H1 (cell line): ENCODE data around the gene AP1M2. TPM values are rescaled to one million over a fixed set of nuclear protein-coding genes. Genes with fewer than 3 reads are reported as not detected.

Experiments used
- CTCF ChIA-PET: fragments of 300-600 bp; sonication (Branson Sonifier 250); formaldehyde crosslinking; loops from one replicate; lab custom pipeline; 2021; ENCODE audit not compliant: partially characterized antibody; lab: Charles Lee
- POLR2A ChIA-PET: fragments of 300-600 bp; sonication (Branson Sonifier 250); formaldehyde crosslinking; loops from one replicate; lab custom pipeline; 2021; ENCODE audit warnings: inconsistent platforms; ENCODE audit not compliant: partially characterized antibody; lab: Charles Lee
- DNase-seq, 2 experiments: peaks; one replicate each; pipeline versions ENCODE4 v3.0.0 to v3.0.0-alpha.2; 2010 to 2022; ENCODE audit warnings: low spot score in 2 of 2, low read depth in 1 of 2, mixed read lengths in 1 of 2
- FAIRE-seq: peaks from 2 replicates; lab custom pipeline; 2011; peaks lifted over from hg19 to GRCh38; lab: Jason Lieb, UNC
- H2AFZ ChIP-seq: 2 replicates; pipeline ENCODE4 v1.8.1; 2012; ENCODE audit warnings: low read length, inconsistent platforms
- H2AK5ac ChIP-seq: 2 replicates; pipeline ENCODE4 v1.6.1; 2013; ENCODE audit warnings: low read depth, low read length
- H2BK120ac ChIP-seq: replicated peaks from 2 replicates; pipeline ENCODE3; 2013; ENCODE audit warnings: low read depth, low read length, inconsistent platforms
- H2BK12ac ChIP-seq: 2 replicates; pipeline ENCODE4 v1.6.1; 2013; ENCODE audit warnings: low read depth, low read length
- H2BK15ac ChIP-seq: 2 replicates; pipeline ENCODE4 v1.6.1; 2013; ENCODE audit warnings: low read length
- H2BK20ac ChIP-seq: 2 replicates; pipeline ENCODE4 v1.6.1; 2013; ENCODE audit warnings: low read length
- H2BK5ac ChIP-seq: 2 replicates; pipeline ENCODE4 v1.6.1; 2013; ENCODE audit warnings: low read depth, low read length
- H3K14ac ChIP-seq: 2 replicates; pipeline ENCODE4 v1.6.1; 2013; ENCODE audit warnings: inconsistent platforms; ENCODE audit not compliant: insufficient read length
- H3K18ac ChIP-seq: 2 replicates; pipeline ENCODE4 v1.6.1; 2013; ENCODE audit warnings: low read length; ENCODE audit errors: extremely low read depth
- H3K23ac ChIP-seq: 2 replicates; pipeline ENCODE4 v1.6.1; 2013; ENCODE audit warnings: inconsistent platforms; ENCODE audit not compliant: insufficient read length
- H3K23me2 ChIP-seq: 2 replicates; pipeline ENCODE4 v1.6.1; 2013; ENCODE audit warnings: low read depth, low read length
- H3K27ac ChIP-seq: 2 replicates; pipeline ENCODE4 v1.6.1; 2011; ENCODE audit warnings: low read depth, low read length, inconsistent platforms
- H3K27me3 ChIP-seq, 4 experiments: replicated peaks in 1 of 4; 1 replicate in 1 of 4; 2 replicates in 3 of 4; pipeline versions ENCODE4 v1.6.1 to v1.8.1; 2011 to 2013; ENCODE audit warnings: low read length in 3 of 4, mild to moderate bottlenecking in 3 of 4, inconsistent platforms in 2 of 4, mixed read lengths in 2 of 4, moderate library complexity in 1 of 4; ENCODE audit not compliant: control insufficient read depth in 3 of 4, insufficient read depth in 3 of 4; ENCODE audit errors: extremely low read depth in 1 of 4
- H3K36me3 ChIP-seq, 4 experiments: 2 replicates each; pipeline versions ENCODE4 v1.6.1 to v1.8.1; 2011 to 2013; ENCODE audit warnings: mild to moderate bottlenecking in 4 of 4, low read length in 3 of 4, moderate library complexity in 2 of 4, control low read depth in 1 of 4, inconsistent platforms in 1 of 4; ENCODE audit not compliant: insufficient read depth in 4 of 4, control insufficient read depth in 2 of 4
- H3K4ac ChIP-seq: replicated peaks from 2 replicates; pipeline ENCODE3; 2013; ENCODE audit warnings: low read length, low read depth, mixed read lengths, inconsistent platforms; ENCODE audit not compliant: insufficient read length
- H3K4me1 ChIP-seq, 4 experiments: replicated peaks in 1 of 4; 1 replicate in 1 of 4; 2 replicates in 3 of 4; pipeline versions ENCODE4 v1.6.1 to v1.8.1; 2011 to 2013; ENCODE audit warnings: low read length in 3 of 4, inconsistent platforms in 2 of 4, mixed read lengths in 1 of 4; ENCODE audit not compliant: insufficient read depth in 4 of 4, control insufficient read depth in 3 of 4
- H3K4me2 ChIP-seq, 2 experiments: 2 replicates each; pipeline versions ENCODE4 v1.6.1 to v1.8.1; 2011 to 2013; ENCODE audit warnings: low read depth in 2 of 2, low read length in 2 of 2, control low read depth in 1 of 2, inconsistent platforms in 1 of 2, mild to moderate bottlenecking in 1 of 2; ENCODE audit not compliant: insufficient read depth in 1 of 2
- H3K4me3 ChIP-seq, 4 experiments: fragments of 200-600, 300-600 bp in 1 of 4; sonication (generic), shearing (Covaris generic), sonication (Bioruptor Twin) in 1 of 4; 2 replicates each; pipeline versions ENCODE4 v1.5.1 to v1.8.1; 2011 to 2016; ENCODE audit warnings: low read length in 4 of 4, low read depth in 3 of 4, control low read depth in 2 of 4, inconsistent platforms in 2 of 4, mild to moderate bottlenecking in 2 of 4, mixed read lengths in 1 of 4, moderate library complexity in 1 of 4; ENCODE audit not compliant: insufficient read depth in 2 of 4; ENCODE audit errors: extremely low read depth in 1 of 4
- H3K56ac ChIP-seq: replicated peaks from 2 replicates; pipeline ENCODE3; 2013; ENCODE audit warnings: low read depth, mild to moderate bottlenecking, mixed read lengths, low read length, inconsistent platforms; ENCODE audit not compliant: insufficient read length
- H3K79me1 ChIP-seq: 2 replicates; pipeline ENCODE4 v1.6.1; 2013; ENCODE audit warnings: low read depth, low read length, control low read depth
- H3K79me2 ChIP-seq, 2 experiments: 2 replicates each; pipeline versions ENCODE4 v1.6.1 to v1.8.1; 2012 to 2013; ENCODE audit warnings: low read length in 2 of 2, mild to moderate bottlenecking in 2 of 2, inconsistent platforms in 1 of 2; ENCODE audit not compliant: insufficient read depth in 2 of 2, control insufficient read depth in 1 of 2
- H3K9ac ChIP-seq, 4 experiments: replicated peaks in 1 of 4; 1 replicate in 1 of 4; 2 replicates in 3 of 4; pipeline versions ENCODE4 v1.6.1 to v1.8.1; 2011 to 2013; ENCODE audit warnings: low read depth in 3 of 4, low read length in 3 of 4, control low read depth in 2 of 4, mild to moderate bottlenecking in 2 of 4, moderate library complexity in 2 of 4, inconsistent platforms in 1 of 4; ENCODE audit errors: extremely low read depth in 1 of 4
- H3K9me3 ChIP-seq, 2 experiments: 2 replicates each; pipeline versions ENCODE4 v1.6.1 to v1.8.1; 2012 to 2013; ENCODE audit warnings: mild to moderate bottlenecking in 2 of 2, moderate library complexity in 2 of 2, control low read depth in 1 of 2, inconsistent platforms in 1 of 2, low read depth in 1 of 2, low read length in 1 of 2, mixed read lengths in 1 of 2; ENCODE audit not compliant: insufficient read depth in 2 of 2
- H4K20me1 ChIP-seq, 2 experiments: replicated peaks in 1 of 2; 2 replicates each; pipeline versions ENCODE3 to v1.8.1; 2011 to 2013; ENCODE audit warnings: inconsistent platforms in 2 of 2, low read length in 2 of 2, mild to moderate bottlenecking in 1 of 2; ENCODE audit not compliant: insufficient read depth in 2 of 2, control insufficient read depth in 1 of 2
- H4K5ac ChIP-seq: 2 replicates; pipeline ENCODE4 v1.6.1; 2013; ENCODE audit warnings: low read length, low read depth, mixed read lengths, inconsistent platforms; ENCODE audit not compliant: insufficient read length
- H4K8ac ChIP-seq: 2 replicates; pipeline ENCODE4 v1.8.0; 2013; ENCODE audit warnings: mild to moderate bottlenecking, moderate library complexity, low read length, inconsistent platforms; ENCODE audit not compliant: insufficient read depth; ENCODE audit errors: extremely low read depth
- H4K91ac ChIP-seq: replicated peaks from 2 replicates; pipeline ENCODE3; 2013; ENCODE audit warnings: low read length, mixed read lengths, inconsistent platforms; ENCODE audit not compliant: insufficient read length
- NRF1 ChIP-seq: IDR thresholded peaks from 2 replicates; pipeline ENCODE4 v1.6.1; 2011; ENCODE audit warnings: mild to moderate bottlenecking, low read depth, low read length, improper control_type of control experiment
- WGBS, 2 experiments: shearing (Covaris generic) in 1 of 2; methylation state at CpG; one replicate each; pipeline versions ENCODE4 v1.1.6 to v1.1.7; 2013 to 2015; ENCODE audit warnings: low lambda C conversion rate in 2 of 2, mixed read lengths in 2 of 2, inconsistent platforms in 1 of 2, low coverage in 1 of 2, missing lambda C conversion rate in 1 of 2; ENCODE audit not compliant: insufficient replicate concordance in 2 of 2, insufficient coverage in 1 of 2, insufficient read length in 1 of 2; ENCODE audit errors: extremely low coverage in 1 of 2, missing lambda C conversion rate in 1 of 2; 5-methylcytosine and 5-hydroxymethylcytosine counted together
- polyA plus RNA-seq, 7 experiments: library from polyadenylated mRNA; depleted of rRNA in 3 of 7; stranded (reverse) in 5 of 7; unstranded in 2 of 7; fragments of >200 nt in 5 of 7; fragments of 200-250 nt in 2 of 7; gene quantifications; 1 replicate in 5 of 7; 2 replicates in 1 of 7; 4 replicates in 1 of 7; pipeline versions ENCODE4 v1.2.1 to v1.2.3, GENCODE V29; 2011 to 2013; ENCODE audit warnings: missing spikeins in 2 of 7, mixed read lengths in 2 of 7
- total RNA-seq: library from RNA; stranded (reverse); fragmentation: NEBNext Ultra II Directional; extraction: Animal tissue kit (Norgen Biotek cat#: 25700); gene quantifications from 2 replicates; pipeline ENCODE4 v1.2.1, GENCODE V29; 2021

AP1M2 gene
- total and polyA plus RNA-seq, 2 of the 8 experiments (the other 6 are each of a cell fraction or from before 2014, with no cell fraction given), result 140 to 161 TPM

GRCh38 chr19:10523135-10523636 is 63.9 kb downstream of the AP1M2 start:
- Histone ChIP-seq H3K4me3 (no peak overlapping the region), H2AK5ac (no peak overlapping the region), H2BK5ac (no peak overlapping the region), H4K20me1 (no peaks in the 10 kb centered on the region), H3K79me2 (no peaks in the 10 kb centered on the region), H2BK12ac (no peak overlapping the region), H3K4ac (no peak overlapping the region), H4K8ac (no peak overlapping the region), H3K23ac (no peak overlapping the region), H3K36me3 (no peaks in the 10 kb centered on the region), H3K79me1 (no peaks in the 10 kb centered on the region), H3K4me1 (peaks cover 0 to 8% (median 4%) of the 10 kb centered on the region in 4 experiments; a peak in 3 of 7 replicates), H4K5ac (no peak overlapping the region), H3K4me2 (no peak overlapping the region), H3K9ac (no peak overlapping the region), H3K23me2 (peaks cover 2% of the 10 kb centered on the region; the same call in 1 of the 2 replicates), H3K27ac (no peak overlapping the region), H4K91ac (no peak overlapping the region), H2BK120ac (no peak overlapping the region), H3K18ac (no peak overlapping the region), H2BK15ac (no peak overlapping the region), H2BK20ac (no peak overlapping the region), H2AFZ (no peak overlapping the region), H3K14ac (no peak overlapping the region), H3K9me3 (no peaks in the 10 kb centered on the region), H3K56ac (no peak overlapping the region), H3K27me3 (peaks cover 7 to 14% (median 13%) of the 10 kb centered on the region in 4 experiments; a peak in 6 of 7 replicates)
- CTCF ChIA-PET, result interaction anchor here (0.5 to 2.2 kb wide), 6 partner anchors 9 to 55 kb away, joined by 4 to 10 read pairs (median 8); no protein-coding TSS in a partner anchor
- 87% methylated on average over 3 of the region's 3 CpGs; no CpG with 5 or more reads in 1 of the 2 experiments for WGBS, 2 experiments
- no peak for DNase-seq
- POLR2A ChIA-PET, result interaction anchor here (1.0 to 1.5 kb wide), 3 partner anchors 11 to 30 kb away, joined by 3 to 4 read pairs (median 4); no protein-coding TSS in a partner anchor
- FAIRE-seq, result no peak
- no peak for TF ChIP-seq NRF1
